Pancreas (tissue), 10 donors: ENCODE results near the gene COPA. TPM values are rescaled to one million over a fixed set of nuclear protein-coding genes. Genes with fewer than 3 reads are reported as not detected.

Experiments used
- ATAC-seq, 4 donors: fragments of 200-7000 bp; cut with Tn5 transposase; one replicate each; pipeline versions ENCODE4 v1.8.0 to v1.9.1; 2020; ENCODE audit warnings: mild to moderate bottlenecking in 4 of 4, moderate library complexity in 4 of 4
- DNase-seq, 6 donors: peaks; one replicate each; pipeline ENCODE4 v3.0.0-alpha.2; 2020
- FAIRE-seq: peaks from 2 replicates; lab custom pipeline; 2012; peaks lifted over from hg19 to GRCh38; lab: Jason Lieb, UNC
- H3K27ac ChIP-seq, 4 donors: fragments of 200-600 bp; sonication (generic); 1 replicate in 3 of 4; 2 replicates in 1 of 4; pipeline versions ENCODE4 v1.5.0 to v1.8.0; 2020
- H3K27me3 ChIP-seq, 4 donors: fragments of 200-600 bp; one replicate each; pipeline ENCODE4 v1.8.0; 2021
- H3K36me3 ChIP-seq, 3 donors: fragments of 200-600 bp; sonication (generic) in 1 of 3; one replicate each; pipeline versions ENCODE4 v1.5.0 to v1.8.0; 2020 to 2021
- H3K4me1 ChIP-seq, 3 donors: fragments of 200-600 bp; one replicate each; pipeline ENCODE4 v1.8.0; 2021
- H3K4me3 ChIP-seq, 4 donors: fragments of 200-600 bp; sonication (generic) in 2 of 4; one replicate each; pipeline versions ENCODE4 v1.5.0 to v1.8.0; 2020 to 2021
- H3K9me3 ChIP-seq, 4 donors: fragments of 200-600 bp; one replicate each; pipeline ENCODE4 v1.8.0; 2021
- CTCF ChIP-seq, 4 donors: fragments of 200-600 bp; sonication (generic) in 3 of 4; IDR thresholded peaks; one replicate each; pipeline versions ENCODE4 v1.5.0 to v1.8.0; 2021; ENCODE audit warnings: antibody characterized with exemption in 4 of 4
- WGBS, 2 donors: extraction: QIAGEN DNeasy Blood & Tissue Kit; methylation state at CpG; one replicate each; pipeline ENCODE4 v1.1.7; 2013; 5-methylcytosine and 5-hydroxymethylcytosine counted together
- intact Hi-C, 3 donors: fragments of 100-400 bp; cut with DNase I; formaldehyde crosslinking; loops; one replicate each; pipeline versions ENCODE4 v1.11.1 to v1.14.2; 2022
- polyA plus RNA-seq, 2 donors: library from polyadenylated mRNA; stranded (reverse); fragments of 200-250 nt; gene quantifications; one replicate each; pipeline ENCODE4 v1.2.3, GENCODE V29; 2013
- total RNA-seq, 6 donors: library from RNA; stranded (reverse); fragmentation: NEBNext Ultra II Directional in 4 of 6; extraction: Animal tissue kit (Norgen Biotek cat#: 25700) in 4 of 6; gene quantifications; one replicate each; pipeline versions ENCODE4 v1.2.1 to v1.2.4, GENCODE V29; 2021 to 2023
- donor health status: healthy with polysubstance abuse.
- donor health status: DM: no; HTN: no; CAD: no; lungs with moderate emphysema.
- donor health status: DM: no; HTN: no; CAD: no.
- donor health status: control.
- donor health status: control.
- donor health status: Bipolar disorder and iron deficiency.
- donor health status: DM: yes; HTN: yes; CAD: no.
- donor health status: DM: no; HTN: no; CAD: no.
- donor health status: DM: no; HTN: no; CAD: no.
- donor health status: DM: yes; HTN: yes; CAD: no.

COPA gene
- total and polyA plus RNA-seq, 8 donors, result 34.7 to 114 (median 75.9) TPM

GRCh38 chr1:160251011-160251410 lies 92.0 kb downstream of the COPA start:
- Histone ChIP-seq H3K4me1 (peaks cover 12 to 33% (median 25%) of the 10 kb centered on the region in 3 donors), H3K9me3 (no peaks in the 10 kb centered on the region), H3K27me3 (no peaks in the 10 kb centered on the region), H3K4me3 (no peak overlapping the region), H3K27ac (peak overlapping the region in 1 of 4 donors; percentile 1), H3K36me3 (no peaks in the 10 kb centered on the region)
- intact Hi-C loops, result loop anchor here in 2 of 3 donors (5.0 to 10.0 kb wide), 3 partner anchors 44 to 146 kb away; partner anchors contain the start of genes CASQ1 (in 1 of the 2) and PEA15 (in 1 of the 2)
- FAIRE-seq (no peak), ATAC-seq (no peak), DNase-seq (no peak)
- TF ChIP-seq CTCF (IDR thresholded peaks at IDR 0.05), result no peak

- intact Hi-C loops, result no loop called here
- 40 to 67% methylated on average over 1 of the region's 1 CpG for WGBS, 2 donors
- peaks cover 11 to 38% (median 25%) of the 10 kb centered on the region in 3 donors for H3K4me1 ChIP-seq
- H3K9me3 ChIP-seq, result no peaks in the 10 kb centered on the region
- no peak for TF ChIP-seq CTCF (IDR thresholded peaks at IDR 0.05)
- no peaks in the 10 kb centered on the region for H3K27me3 ChIP-seq
- FAIRE-seq (no peak), DNase-seq (peak in 1 of 6 donors; percentile 18), ATAC-seq (peak; percentile 70 to 89 (median 84))
- H3K4me3 ChIP-seq, result no peak overlapping the region
- peak overlapping the region in 3 of 4 donors; percentile 41 to 69 (median 69) for H3K27ac ChIP-seq
- H3K36me3 ChIP-seq, result peaks cover 0 to 6% (median 0%) of the 10 kb centered on the region in 3 donors
Measured at GRCh38 chr1:160247053-160247452, 96.0 kb downstream of the COPA start.

- intact Hi-C loops, result no loop called here
- H3K36me3 ChIP-seq, result peaks cover 0 to 13% (median 0%) of the 10 kb centered on the region in 3 donors
- DNase-seq (no peak), ATAC-seq (no peak), FAIRE-seq (no peak)
- no peak for TF ChIP-seq CTCF (IDR thresholded peaks at IDR 0.05)
- H3K4me1 ChIP-seq, result peaks cover 8 to 24% (median 16%) of the 10 kb centered on the region in 3 donors
- no peak overlapping the region for H3K4me3 ChIP-seq
- H3K27ac ChIP-seq, result no peak overlapping the region
- H3K9me3 ChIP-seq, result no peaks in the 10 kb centered on the region
- H3K27me3 ChIP-seq, result no peaks in the 10 kb centered on the region
- 44 to 47% methylated on average over 1 of the region's 1 CpG for WGBS, 2 donors
Measured at GRCh38 chr1:160245434-160245833, 97.6 kb downstream of the COPA start.

- Histone ChIP-seq H3K4me3 (no peak overlapping the region), H3K9me3 (no peaks in the 10 kb centered on the region), H3K36me3 (peaks cover 0 to 22% (median 4%) of the 10 kb centered on the region in 3 donors), H3K4me1 (peaks cover 8 to 24% (median 16%) of the 10 kb centered on the region in 3 donors), H3K27me3 (no peaks in the 10 kb centered on the region), H3K27ac (no peak overlapping the region)
- FAIRE-seq (no peak), DNase-seq (no peak), ATAC-seq (no peak)
- 39 to 57% methylated on average over 1 of the region's 1 CpG for WGBS, 2 donors
- TF ChIP-seq CTCF (IDR thresholded peaks at IDR 0.05), result no peak
- intact Hi-C loops, result no loop called here
Measured at GRCh38 chr1:160244209-160244608, 98.8 kb downstream of the COPA start.

- peaks cover 0 to 26% (median 4%) of the 10 kb centered on the region in 3 donors for H3K36me3 ChIP-seq
- H3K27ac ChIP-seq, result no peak overlapping the region
- H3K4me1 ChIP-seq, result peaks cover 8 to 24% (median 16%) of the 10 kb centered on the region in 3 donors
- no peak for FAIRE-seq
- no peaks in the 10 kb centered on the region for H3K27me3 ChIP-seq
- DNase-seq, result no peak
- intact Hi-C loops, result no loop called here
- H3K9me3 ChIP-seq, result no peaks in the 10 kb centered on the region
- H3K4me3 ChIP-seq, result no peak overlapping the region
- TF ChIP-seq CTCF (IDR thresholded peaks at IDR 0.05), result no peak
- no peak for ATAC-seq
Measured at GRCh38 chr1:160243767-160244166, 99.3 kb downstream of the COPA start.
